Mammary epithelial cell (primary cell): ENCODE data around the gene ZNF791.

Experiments used
- EZH2 ChIP-seq: IDR thresholded peaks from 2 replicates; pipeline ENCODE4 v1.6.1; 2012; ENCODE audit warnings: low read length, inconsistent platforms, borderline replicate concordance
- TF ChIP-seq, protein P1 (sequence below), 2 donors: IDR thresholded peaks in 1 of 2; conservative IDR thresholded peaks in 1 of 2; 2 replicates each; pipeline ENCODE4 v1.5.1; 2011 to 2012; ENCODE audit warnings: inconsistent platforms in 2 of 2, low read length in 2 of 2, mild to moderate bottlenecking in 2 of 2, control low read depth in 1 of 2, low read depth in 1 of 2; ENCODE audit not compliant: insufficient read depth in 1 of 2; ENCODE audit errors: extremely low read depth in 1 of 2

DNA sequence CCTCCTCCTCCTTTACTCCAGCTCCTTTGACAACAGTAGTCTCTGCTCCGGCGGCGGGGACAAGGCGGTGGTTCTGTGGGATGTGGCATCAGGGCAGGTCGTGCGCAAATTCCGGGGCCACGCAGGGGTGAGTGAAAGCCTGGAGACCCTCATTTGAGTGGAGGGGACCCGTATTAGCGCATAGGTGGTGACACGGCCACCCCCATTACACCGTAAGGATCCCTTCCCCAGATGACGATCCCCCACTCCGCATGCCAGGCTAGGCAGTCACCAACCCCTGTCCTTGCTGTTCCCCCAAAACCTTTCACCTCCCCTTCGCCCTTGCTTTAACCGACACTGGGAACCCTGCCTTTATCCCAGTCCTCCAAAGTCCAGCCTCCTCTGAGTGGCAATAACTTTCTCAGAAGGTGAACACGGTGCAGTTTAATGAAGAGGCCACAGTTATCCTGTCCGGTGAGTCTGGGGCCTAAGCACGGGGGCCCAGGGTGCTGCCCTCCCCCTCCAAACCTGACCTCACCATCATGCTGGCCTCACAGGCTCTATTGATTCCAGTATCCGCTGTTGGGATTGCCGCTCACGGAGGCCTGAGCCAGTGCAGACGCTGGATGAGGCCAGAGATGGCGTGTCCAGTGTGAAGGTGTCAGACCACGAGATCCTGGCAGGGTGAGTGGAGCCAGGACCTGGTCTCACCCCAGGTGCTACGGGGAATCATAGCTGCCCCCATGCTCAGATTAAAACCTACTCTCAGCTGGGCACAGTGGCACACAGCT, 59.6 kb downstream of the ZNF791 start:
- TF ChIP-seq, protein P1, sequence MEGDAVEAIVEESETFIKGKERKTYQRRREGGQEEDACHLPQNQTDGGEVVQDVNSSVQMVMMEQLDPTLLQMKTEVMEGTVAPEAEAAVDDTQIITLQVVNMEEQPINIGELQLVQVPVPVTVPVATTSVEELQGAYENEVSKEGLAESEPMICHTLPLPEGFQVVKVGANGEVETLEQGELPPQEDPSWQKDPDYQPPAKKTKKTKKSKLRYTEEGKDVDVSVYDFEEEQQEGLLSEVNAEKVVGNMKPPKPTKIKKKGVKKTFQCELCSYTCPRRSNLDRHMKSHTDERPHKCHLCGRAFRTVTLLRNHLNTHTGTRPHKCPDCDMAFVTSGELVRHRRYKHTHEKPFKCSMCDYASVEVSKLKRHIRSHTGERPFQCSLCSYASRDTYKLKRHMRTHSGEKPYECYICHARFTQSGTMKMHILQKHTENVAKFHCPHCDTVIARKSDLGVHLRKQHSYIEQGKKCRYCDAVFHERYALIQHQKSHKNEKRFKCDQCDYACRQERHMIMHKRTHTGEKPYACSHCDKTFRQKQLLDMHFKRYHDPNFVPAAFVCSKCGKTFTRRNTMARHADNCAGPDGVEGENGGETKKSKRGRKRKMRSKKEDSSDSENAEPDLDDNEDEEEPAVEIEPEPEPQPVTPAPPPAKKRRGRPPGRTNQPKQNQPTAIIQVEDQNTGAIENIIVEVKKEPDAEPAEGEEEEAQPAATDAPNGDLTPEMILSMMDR (conservative IDR thresholded peaks at IDR 0.05 in 1 of 2, IDR thresholded peaks at IDR 0.05 in 1 of 2; ENCODE audit: extremely low read depth in 1 of 2, insufficient read depth in 1 of 2, low read depth in 1 of 2, low read length in 2 of 2), result no peak
- no peak for TF ChIP-seq EZH2
